Left ventricle myocardium inferior (tissue), 1 donor: ENCODE data around the gene SHC1. TPM values are rescaled to one million over a fixed set of nuclear protein-coding genes. Genes with fewer than 3 reads are reported as not detected.

ENCODE experiments used
- DNase-seq: peaks from one replicate; pipeline ENCODE4 v3.0.0-alpha.2; 2020
- H3K27ac ChIP-seq: fragments of 200-600 bp; replicated peaks from 2 replicates; pipeline ENCODE4 v1.8.0; 2021
- H3K27me3 ChIP-seq: fragments of 200-600 bp; 2 replicates; pipeline ENCODE4 v1.8.0; 2021; ENCODE audit warnings: low read depth
- H3K36me3 ChIP-seq: fragments of 200-600 bp; 2 replicates; pipeline ENCODE4 v1.8.0; 2021
- H3K4me1 ChIP-seq: fragments of 200-600 bp; 2 replicates; pipeline ENCODE4 v1.8.0; 2021
- H3K4me3 ChIP-seq: fragments of 200-600 bp; 2 replicates; pipeline ENCODE4 v1.8.0; 2021; ENCODE audit warnings: mild to moderate bottlenecking, moderate library complexity
- H3K9me3 ChIP-seq: fragments of 200-600 bp; replicated peaks from 2 replicates; pipeline ENCODE4 v1.8.0; 2021
- CTCF ChIP-seq: fragments of 200-600 bp; IDR thresholded peaks from 2 replicates; pipeline ENCODE4 v1.8.0; 2021; ENCODE audit warnings: antibody characterized with exemption, mild to moderate bottlenecking, borderline replicate concordance
- intact Hi-C: fragments of 100-400 bp; cut with micrococcal nuclease; formaldehyde crosslinking; loops from one replicate; pipeline ENCODE4 v1.11.0; 2022
- long read RNA-seq: library from polyadenylated mRNA; unstranded; transcript quantifications from one replicate; pipeline ENCODE4 v2.0.0, GENCODE V29; 2021
- total RNA-seq: library from RNA; stranded (reverse); fragmentation: NEBNext Ultra II Directional; extraction: Animal tissue kit (Norgen Biotek cat#: 25700); gene quantifications from one replicate; pipeline ENCODE4 v1.2.1, GENCODE V29; 2021
- donor health status: DM: no; HTN: yes; CAD: no; lungs with severe emphysema.

SHC1 gene
- 43.0 TPM for total RNA-seq
- long read RNA-seq, transcript SHC1-204 (13 exons, 3,059 nt) = major isoform, 16 of 85 reads
- long read RNA-seq, transcript SHC1-210 (12 exons, 3,481 nt) = minor isoform, 12 of 85 reads
- long read RNA-seq, transcript SHC1-205 (13 exons, 3,062 nt) = minor isoform, 14 of 85 reads
- long read RNA-seq, partial matches to known transcripts = 15 of 85 reads
- long read RNA-seq, other reads (novel, unspliced or antisense) = 25 of 85 reads

- peak; percentile 94 for DNase-seq
- Histone ChIP-seq H3K27me3 (no peaks in the 10 kb centered on the region), H3K36me3 (peaks cover 34% of the 10 kb centered on the region), H3K4me3 (peak within 1 kb of the TSS; percentile 82), H3K9me3 (no peaks in the 10 kb centered on the region), H3K27ac (peak within 1 kb of the TSS; percentile 97), H3K4me1 (peaks cover 82% of the 10 kb centered on the region)
- intact Hi-C loops = no loop called here
- TF ChIP-seq CTCF = no peak
Measured at GRCh38 chr1:154970631-154971340, at the start of gene SHC1. Gene SHC1 (minus strand): TSS chr1:154970747. CDS start chr1:154970526, 221 bp downstream.

- Histone ChIP-seq H3K36me3 (peaks cover 22% of the 10 kb centered on the region), H3K4me1 (peaks cover 32% of the 10 kb centered on the region), H3K27me3 (no peaks in the 10 kb centered on the region), H3K9me3 (no peaks in the 10 kb centered on the region), H3K27ac (no peak overlapping the region), H3K4me3 (no peak overlapping the region)
- DNase-seq = no peak
- intact Hi-C loops = no loop called here
- no peak for TF ChIP-seq CTCF
Measured at GRCh38 chr1:155019377-155020245, 49.1 kb upstream of the SHC1 start.

GRCh38 chr1:155018617-155019348 is 48.2 kb upstream of the SHC1 start:
- intact Hi-C loops = no loop called here
- H3K27ac ChIP-seq = no peak overlapping the region
- no peak for TF ChIP-seq CTCF

GRCh38 chr1:155017946-155018316 is 47.4 kb upstream of the SHC1 start:
- peak overlapping the region; percentile 92 for H3K27ac ChIP-seq
- H3K9me3 ChIP-seq = no peaks in the 10 kb centered on the region
- H3K4me3 ChIP-seq = peak overlapping the region; percentile 67
- intact Hi-C loops = no loop called here
- DNase-seq = no peak
- H3K27me3 ChIP-seq = no peaks in the 10 kb centered on the region
- peaks cover 30% of the 10 kb centered on the region for H3K36me3 ChIP-seq
- no peak for TF ChIP-seq CTCF
- peaks cover 40% of the 10 kb centered on the region for H3K4me1 ChIP-seq

More at GRCh38 chr1:155018617-155019348, 48.2 kb upstream of the SHC1 start:
- Histone ChIP-seq H3K9me3 (no peaks in the 10 kb centered on the region), H3K4me1 (peaks cover 35% of the 10 kb centered on the region), H3K27me3 (no peaks in the 10 kb centered on the region), H3K4me3 (no peak overlapping the region), H3K36me3 (peaks cover 30% of the 10 kb centered on the region)
- DNase-seq = no peak
